Cerebellar nuclear complex (tissue), 1 donor: Measurements from ENCODE around the gene PRMT1.
A peak's percentile ranks its signal among the peaks of the same experiment; 100 is the strongest.
"Not testable (repeated sequence)": the region's sequence is repeated elsewhere in the genome, so short reads cannot be mapped to it uniquely, and the experiment has no call there.

Source experiments
- DNase-seq, 2 experiments: peaks; one replicate each; lab custom pipeline; 2025; lab: John Stamatoyannopoulos, UW

The PRMT1 gene

DNA sequence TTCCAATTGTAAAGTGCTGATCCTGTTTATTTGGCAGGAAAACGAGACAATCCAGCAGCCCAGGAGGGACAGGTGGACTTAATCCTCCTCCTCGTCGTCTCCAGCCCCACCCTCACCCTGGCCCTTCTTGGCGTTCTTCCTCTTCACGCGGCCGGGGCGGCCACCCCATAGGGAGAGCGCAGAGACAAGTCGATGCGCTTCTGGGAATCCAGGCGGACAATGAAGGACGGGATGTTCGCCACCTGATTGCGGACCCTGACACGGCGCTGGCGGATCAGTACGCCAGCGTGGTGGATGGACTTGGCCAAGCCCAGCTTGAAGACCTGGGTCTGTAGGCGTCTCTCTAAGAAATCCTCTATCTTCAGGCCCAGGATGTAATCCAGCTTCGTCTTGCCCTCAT is 42.3 kb downstream of the PRMT1 start:
- not testable (repeated sequence) for DNase-seq

DNA sequence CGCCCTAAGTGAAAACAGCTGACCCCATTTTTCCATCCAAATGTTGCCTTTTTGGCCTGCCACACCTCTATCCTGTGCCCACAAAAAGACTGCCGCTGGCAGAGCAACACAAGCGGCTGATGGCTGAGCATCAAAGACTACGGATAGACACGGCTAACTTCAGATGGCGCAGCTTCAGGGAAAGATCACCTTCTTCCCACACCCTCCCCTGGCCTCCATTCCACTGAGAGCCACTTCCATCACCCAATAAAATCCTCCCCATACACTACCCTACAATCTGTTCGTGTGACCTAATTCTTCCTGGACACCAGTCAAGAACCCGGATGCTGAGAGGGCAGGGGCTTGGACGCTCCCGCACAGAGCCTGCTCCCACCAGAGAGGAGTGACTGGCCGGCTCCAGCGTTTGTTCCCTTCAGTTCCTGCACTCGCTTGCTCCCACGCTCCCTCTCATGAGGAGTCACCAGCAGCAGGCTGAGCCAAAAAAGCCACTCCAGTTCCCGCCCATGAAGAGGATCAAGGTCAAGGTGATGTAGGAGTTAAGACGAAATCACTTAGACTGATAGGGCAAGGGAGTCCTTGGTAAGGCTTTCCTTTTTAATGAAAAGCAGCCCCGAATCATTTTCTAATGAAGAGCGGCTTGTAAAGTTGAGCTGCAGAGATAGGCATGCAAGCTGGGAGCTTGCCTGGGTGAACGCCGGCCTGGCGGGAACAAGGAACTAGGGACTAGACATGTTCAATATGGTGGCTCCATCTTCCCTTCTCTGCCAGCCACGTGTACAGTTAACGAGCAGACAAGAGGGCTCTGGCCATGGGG is 50.4 kb downstream of the PRMT1 start:
- DNase-seq, result peak in 1 of 2 experiments; percentile 68

DNA sequence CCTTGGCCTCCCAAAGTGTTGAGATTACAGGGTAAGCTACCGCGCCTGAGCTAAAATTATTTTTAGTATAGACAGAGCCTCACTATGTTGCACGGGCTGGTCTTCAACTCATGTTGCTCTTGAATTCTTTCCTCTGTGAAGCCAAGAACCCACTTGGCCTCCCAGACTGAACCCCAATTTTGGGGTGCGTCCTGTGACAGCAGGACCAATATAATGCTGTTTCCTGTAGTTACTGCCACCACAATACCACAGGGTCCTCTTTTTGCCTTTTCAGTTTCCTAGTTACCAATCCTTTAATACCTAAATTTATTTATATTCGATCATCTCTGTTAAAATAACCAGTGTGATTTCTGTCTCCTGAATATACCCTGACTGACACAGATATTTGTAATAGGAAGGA is 53.1 kb downstream of the PRMT1 start:
- DNase-seq, result no peak
